Activated CD4-positive, CD25-positive, alpha-beta regulatory T cell (primary cell): ENCODE results near the gene LYZL1.
"Not testable (repeated sequence)": the region's sequence is repeated elsewhere in the genome, so short reads cannot be mapped to it uniquely, and the experiment has no call there.

Experiments
- DNase-seq, 4 experiments: peaks; one replicate each; lab custom pipeline; 2025; lab: John Stamatoyannopoulos, UW

LYZL1 gene

DNA sequence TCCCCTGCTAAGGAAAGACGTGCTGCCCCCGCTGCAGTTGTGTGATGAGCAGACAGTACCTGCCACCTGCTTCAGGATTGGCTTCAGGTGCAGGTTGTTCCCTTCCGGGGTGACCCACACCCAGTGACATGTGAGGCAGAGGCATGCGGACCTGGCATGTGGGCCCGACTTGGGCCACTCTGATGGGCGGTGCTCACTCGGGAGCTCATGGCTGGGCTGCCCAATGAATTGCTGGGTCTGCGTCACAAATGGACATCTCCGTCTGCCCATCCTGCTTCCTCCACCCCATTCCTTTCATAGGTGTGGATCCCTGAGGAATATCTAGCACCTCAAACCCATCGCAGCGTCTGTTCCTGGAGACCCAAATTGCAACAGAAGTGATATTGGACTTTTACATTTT, 19.3 kb downstream of the LYZL1 start:
- not testable (repeated sequence) for DNase-seq

DNA sequence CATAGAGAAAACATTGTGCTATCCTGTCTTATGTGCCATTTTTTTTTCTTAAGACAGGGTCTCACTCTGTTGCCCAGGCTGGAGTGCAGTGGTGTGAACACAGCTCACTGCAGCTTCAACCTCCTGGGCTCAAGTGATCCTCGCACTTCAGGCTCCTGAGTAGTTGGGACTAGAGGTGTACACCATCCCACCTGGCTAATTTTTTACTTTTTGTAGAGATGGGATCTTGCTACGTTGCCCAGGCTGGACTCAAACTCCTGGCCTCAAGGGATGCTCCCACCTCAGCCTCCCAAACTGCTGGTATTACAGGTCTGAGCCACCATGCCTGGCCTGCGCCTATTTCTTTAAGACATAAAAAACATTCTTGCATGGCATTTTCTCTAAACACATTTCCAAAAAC, 20.6 kb downstream of the LYZL1 start:
- DNase-seq: no peak

DNA sequence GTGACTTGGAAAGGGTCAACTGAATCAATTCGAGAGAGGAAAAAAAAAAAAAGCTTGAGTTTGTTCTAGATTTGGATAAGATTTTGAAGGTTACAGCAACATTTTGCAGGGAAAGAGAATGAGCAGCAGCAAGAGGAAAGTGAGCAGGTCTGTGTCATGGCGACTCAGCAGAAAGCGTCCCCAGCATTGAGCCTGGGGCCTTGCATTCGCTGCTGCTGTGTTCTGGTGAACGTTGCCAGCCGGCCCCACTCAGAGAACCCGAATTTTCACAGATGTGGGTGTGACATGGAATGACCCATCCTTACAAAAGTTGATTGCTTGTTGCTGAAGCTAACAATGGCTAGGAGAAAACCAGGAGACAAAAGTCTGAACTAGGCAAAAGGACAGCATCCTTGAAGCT, 21.6 kb downstream of the LYZL1 start:
- not testable (repeated sequence) for DNase-seq

DNA sequence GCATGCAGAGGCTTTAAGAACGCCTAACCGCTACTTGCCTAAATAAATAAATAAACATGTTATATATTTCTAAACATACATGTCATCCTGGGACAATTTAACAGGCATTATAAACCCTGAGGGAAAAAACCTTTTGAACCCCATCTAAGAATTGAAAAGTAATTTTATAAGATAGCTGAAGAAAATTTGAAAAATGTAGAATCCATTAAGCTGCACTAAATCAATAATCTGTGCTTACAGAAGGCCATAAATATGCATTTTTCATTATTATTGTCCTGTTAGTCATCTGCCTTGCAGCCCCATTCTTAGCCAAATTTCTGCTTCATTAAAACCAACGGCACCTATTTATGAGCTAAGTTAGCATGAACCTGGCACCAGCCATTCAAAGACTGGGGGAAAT, 24.2 kb downstream of the LYZL1 start:
- no peak for DNase-seq

DNA sequence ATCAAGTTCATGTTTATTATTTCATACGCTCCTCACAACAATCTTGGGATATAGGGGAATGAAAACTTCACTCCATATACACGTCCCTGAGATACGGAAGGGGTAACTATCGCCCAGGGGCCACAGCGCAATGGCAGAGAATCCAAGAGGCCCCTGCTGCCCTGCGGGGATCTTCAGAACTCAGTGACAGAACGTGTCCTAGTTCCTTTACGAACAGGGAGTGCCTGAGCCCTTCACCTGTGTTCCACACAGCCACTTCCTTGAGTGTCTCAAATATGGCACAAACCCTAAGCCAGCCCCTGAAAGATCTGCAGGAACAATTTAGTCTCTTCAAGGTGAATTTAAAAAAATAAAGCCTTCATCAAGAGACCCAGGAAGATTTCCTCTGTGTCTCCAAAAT, 25.9 kb downstream of the LYZL1 start:
- no peak for DNase-seq

DNA sequence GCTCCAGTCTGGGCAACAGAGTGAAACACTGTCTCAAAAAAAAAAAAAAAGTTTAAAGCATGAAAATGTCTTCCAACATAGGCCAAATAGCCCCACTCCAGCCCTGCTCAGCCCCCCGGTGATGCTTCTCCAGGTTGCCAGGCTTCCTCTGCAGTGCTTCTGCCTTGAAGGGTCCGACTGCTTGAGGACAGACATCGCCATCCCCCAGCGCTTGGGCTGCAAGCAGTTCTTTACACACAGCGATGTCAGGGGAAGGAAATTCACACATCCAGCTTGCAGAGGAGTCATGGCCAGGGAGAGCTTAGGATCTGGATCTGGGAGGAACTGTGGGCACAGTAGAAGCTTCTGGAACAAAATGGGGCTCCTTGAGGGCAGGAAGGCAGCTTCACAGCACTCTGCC, 26.9 kb downstream of the LYZL1 start:
- DNase-seq: no peak

DNA sequence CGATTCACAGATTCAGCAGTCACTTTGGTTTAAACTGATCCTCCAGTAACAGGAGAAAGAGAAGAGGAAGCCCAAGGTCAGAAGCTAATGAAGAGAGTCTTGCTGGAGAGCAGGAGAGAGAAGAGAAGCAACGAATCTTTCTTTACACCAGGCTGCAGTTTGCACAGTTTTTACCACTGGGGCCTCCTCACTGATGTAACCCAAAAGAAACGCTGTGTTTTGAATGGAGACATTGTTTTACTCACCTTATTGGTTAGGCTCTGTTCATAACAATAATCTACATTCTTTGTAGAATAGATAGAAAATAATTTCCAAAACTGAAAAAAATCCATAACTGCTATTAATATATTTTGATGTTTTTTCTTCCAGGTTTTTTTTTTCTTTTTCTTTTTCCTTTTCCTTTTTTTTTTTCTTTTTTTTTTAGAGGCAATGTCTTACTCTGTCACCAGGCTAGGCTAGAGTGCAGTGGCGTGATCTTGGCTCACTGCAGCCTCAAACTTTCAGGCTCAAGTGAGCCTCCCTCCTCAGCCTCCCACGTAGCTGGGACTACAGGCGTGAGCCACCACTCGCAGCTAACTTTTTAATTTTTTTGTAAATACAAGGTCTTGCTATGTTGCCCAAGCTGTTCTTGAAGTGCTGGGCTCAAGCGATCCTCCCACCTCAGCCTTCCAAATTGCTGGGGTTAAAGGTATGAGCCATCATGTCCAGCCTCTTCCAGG, 27.6 kb downstream of the LYZL1 start:
- DNase-seq: no peak

DNA sequence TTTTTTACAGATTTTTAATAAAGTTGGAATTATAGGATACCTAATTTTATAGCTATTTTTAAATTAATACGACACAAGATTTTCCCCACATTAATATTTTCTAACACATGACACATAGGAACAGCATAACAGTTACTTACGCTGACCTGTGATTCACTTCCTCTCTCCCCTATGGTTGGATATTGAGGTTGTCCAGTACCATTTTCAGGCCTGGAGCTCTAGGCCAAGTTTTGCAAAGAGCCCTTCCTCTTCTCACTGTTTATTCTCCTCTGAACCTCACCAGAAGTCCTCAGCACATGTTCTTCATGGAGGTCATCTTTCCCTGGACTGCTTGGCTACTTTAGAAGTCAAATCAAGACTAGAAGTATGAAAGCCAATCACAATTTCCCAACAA, 28.2 kb downstream of the LYZL1 start:
- no peak for DNase-seq

DNA sequence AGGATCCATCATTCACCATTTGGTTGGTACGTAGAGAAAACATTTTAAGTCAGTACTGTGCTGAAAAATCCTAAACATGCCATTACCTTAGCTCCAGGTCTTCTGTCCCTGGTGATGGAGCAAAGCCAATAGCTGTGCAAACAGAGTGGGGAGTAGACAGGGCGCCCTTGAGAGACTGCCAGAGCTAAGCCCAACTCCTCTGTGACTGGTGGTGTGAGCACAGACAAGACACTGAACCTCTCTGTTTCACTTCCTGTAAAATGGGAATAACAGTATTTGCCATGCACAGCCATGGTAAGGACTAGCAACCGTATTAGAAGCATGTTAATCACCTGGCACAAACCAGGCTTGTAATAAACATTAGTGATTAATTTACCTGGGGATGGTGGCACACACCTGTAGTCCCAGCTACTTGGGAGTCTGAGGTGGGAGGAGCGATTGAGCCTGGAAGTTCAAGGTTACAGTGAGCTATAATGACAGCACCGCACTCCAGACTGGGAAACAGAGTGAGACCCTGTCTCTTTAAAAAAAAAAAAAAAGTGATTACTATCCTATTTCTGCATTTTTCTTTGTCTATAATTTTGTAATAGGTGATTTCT, 28.7 kb downstream of the LYZL1 start:
- no peak for DNase-seq

DNA sequence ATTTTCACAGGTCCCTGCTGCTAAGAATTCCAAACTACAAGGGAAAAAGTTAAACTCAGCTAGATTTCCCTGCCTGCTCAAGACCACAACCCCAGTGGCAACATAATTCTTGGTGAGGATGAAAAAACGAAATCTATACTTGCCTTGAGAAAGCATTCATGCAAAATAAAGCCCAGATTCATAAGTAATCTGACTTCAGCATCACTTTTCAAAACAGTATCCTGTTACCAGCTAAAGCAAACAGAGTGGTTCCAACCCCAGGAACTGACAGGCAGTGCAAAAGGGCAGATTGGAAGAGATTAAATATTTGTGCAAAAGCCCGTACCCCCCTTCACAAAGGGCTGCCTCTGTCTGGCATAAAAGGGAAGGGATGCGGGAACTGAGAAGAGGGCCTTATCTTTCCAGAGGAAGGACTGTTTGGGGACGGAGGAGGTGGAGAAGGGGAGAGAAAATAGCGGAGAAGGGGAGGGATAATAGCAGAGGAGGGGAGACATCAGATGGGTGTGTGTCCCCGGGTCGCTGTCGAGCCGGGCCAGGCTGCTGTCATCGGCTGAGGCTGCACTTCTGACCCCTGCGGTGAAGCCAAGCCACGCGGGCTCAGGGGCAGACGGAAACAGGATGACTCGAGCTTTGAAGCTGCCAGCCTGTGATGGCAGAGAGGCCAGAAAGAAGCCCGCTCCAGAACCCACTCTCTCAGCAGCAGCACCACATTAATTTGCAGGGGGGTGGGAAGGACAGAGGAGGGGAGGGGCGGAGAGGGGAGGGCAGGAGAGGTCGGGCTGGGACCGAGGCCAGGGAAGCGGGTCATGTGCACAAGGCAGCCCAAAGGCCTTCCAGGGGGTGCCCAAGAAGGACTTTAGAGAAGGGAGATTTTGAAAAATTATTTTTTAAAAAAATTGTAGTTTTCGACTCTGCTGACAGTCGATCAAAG, 29.5 kb downstream of the LYZL1 start:
- not testable (repeated sequence) for DNase-seq

DNA sequence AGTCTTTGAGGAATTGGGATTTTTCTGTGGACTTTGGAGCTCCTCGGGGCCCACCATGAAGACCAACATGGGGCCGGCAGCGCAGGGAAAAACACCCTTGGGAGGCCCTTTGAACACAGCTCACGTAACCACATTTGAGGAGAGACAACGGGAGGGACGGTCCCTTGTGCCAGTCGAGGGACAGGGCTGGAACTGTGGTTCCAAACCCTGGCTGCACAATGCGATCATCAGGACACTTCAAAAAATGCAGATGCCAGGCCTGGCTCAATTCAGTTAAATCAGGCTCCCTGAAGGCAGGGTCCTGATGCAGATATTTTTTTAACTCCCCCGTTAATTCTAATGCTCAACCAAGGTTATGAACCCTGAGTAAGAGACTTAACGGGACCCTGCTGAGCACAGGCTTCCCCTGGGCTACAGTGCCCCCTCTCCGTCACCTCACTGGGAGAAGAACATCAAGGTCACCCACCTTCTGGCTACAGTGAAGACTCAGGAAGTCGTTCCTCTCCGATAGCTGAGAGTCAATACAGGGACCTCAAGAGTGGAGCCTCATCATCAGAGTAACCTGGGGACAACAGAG, 30.4 kb downstream of the LYZL1 start:
- no peak for DNase-seq

DNA sequence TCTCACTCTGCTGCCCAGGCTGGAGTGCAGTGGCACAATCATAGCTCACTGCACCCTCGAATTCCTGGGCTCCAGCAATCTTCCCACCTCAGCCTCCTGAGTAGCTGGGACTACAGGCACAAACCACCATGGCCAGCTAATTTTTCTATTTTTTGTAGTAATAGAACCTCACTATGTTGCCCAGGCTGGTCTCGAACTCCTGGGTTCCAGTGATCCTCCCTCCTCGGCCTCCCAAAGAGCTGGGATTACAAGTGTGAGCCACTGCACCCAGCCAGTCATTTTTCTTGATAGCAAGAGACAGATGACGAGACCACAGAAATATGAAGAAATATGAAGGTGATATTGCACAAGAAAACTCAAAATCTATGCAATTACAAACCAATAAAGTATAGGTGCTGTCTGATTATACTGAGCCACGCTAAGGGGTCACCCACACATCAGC, 31.8 kb downstream of the LYZL1 start:
- not testable (repeated sequence) for DNase-seq

DNA sequence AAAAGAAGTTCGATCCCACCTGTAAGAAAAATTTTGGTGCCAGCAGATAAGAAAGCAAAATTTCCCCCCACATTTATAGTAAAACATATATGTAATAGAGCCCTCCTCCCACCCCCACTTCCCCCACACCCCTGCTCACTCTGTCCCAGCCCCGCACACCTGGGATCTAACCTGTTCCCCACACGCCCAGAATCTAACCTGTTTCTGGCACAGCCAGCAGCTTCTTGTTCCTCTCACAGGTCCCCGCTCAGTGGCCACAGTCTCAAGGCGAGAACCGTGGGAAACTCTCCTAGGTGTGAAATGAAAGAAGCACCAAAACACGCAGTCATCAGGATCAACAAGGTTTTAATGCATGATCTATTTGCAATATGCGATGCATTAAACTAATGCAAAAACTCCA, 32.8 kb downstream of the LYZL1 start:
- no peak for DNase-seq

DNA sequence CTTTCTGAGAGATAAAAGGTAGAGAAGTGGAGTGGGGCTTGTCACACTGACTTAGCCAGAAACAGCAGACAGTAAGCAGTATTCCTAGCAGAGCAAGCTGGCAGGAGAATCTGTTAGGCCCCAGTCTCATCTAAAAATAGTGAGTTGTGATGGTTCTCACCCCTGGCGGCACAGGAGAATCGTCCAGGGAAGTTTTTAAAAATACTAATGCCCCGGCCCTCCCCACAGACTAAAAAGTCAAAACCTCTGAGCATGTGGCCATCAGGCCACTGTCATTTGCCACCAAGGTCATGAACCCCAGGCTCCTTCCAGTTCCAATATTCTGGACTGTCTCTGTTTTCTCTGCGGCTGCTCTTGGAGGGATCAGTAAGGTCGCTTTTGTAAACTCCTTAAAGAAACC, 34.0 kb downstream of the LYZL1 start:
- DNase-seq: no peak

DNA sequence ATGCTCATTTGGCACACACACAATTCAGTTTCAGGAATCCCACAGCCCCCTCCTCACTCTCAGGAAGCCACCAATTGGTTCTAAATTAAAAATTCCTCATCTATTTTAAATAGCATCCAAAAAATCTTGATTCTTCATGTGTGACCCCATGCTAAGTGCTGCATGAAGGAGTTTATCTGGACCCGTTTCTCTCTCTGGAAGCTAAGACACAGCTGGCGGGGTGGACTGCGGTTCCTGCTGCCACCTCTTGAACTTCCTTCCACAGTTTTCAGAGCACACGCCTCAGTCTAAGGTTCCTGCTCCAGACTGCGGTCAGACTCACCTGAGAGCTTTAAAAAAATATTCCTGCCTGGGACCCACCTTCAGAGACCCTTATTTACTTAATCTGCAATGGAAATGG, 34.5 kb downstream of the LYZL1 start:
- DNase-seq: no peak

DNA sequence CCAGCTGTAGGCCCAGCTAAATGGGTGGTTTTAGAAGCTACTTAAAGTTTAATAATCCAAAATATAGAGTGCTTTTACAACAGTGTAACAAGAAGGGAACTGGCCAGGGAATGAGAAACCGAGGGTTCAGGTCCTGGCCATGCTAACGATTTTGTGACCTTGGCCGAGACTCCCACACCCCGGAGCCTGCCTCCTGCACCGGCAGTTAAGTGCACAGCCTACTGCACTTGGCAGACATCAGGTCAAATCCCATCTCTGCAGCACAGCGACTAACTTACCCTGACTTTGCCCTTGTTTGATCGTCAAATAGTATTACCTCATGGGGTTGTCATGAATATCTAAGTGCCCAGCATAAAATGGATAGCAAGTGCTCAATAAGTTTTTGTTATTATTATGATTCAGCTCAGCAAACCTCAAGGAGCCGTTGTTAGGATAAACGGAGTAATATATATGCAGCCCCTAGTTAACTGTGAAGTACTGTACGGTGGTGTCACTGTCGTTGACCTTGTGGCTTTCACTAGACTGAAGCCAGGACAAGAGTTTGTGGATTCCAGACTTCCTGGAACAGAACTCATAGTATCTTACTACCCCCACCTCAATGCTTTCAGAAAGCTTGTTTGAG, 35.5 kb downstream of the LYZL1 start:
- no peak for DNase-seq

DNA sequence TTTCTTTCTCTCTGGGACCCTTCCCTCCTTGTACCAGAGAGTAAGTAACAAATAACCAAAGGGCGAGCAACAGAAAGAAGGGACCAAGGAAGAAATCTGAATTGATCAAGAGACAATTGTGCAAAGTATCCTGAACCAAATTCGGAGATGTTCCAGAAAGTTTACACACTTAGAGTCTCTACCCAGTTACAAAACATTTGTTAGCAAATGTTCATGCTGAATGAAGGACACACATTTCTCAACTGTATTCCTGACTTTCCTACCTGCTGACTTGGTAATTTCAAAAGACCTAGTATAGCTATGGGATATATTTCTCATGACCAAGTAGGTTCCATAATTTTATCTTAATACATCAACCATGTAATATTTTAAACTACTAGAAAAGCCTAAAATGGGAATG, 37.4 kb downstream of the LYZL1 start:
- DNase-seq: no peak

DNA sequence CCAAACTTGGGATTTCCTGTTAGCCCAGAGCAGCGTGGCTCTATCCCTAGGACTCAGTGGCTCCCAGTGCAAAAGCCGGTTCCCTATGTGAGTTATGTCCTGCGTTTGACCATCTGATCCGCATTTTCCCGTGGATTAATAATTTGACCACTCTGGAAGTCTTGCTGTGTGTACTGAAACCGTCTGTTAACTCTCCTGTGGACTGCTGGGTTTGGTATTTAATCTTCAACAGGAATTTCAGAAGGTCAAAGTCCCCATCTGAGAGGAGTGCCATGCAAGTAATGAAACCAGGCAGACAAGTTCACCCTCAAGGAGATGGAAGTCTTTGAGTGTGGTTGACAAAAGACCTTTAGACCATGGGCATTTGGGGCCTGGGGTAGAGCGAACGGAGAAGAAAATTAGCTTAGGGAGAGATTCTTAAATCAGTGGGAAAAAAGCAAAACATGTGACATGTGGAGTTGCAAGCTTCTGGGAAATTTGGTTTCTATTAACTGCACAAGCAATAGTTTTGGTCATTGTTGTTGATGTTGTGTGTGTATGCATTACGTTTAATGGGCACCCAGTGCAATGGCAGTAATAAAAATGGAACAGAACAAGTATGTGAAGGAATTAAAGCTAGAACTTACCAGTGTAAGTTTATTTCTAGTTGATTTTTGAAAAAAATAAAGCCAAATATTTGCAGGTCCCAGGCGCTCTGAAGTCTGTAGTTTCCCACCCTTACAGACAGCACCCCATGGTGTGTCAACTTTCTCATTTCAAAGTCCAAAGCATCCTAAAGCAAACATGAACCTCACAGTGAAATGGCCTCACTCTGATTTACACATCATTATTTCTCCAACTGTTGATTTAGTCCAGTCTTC, 38.2 kb downstream of the LYZL1 start:
- no peak for DNase-seq

DNA sequence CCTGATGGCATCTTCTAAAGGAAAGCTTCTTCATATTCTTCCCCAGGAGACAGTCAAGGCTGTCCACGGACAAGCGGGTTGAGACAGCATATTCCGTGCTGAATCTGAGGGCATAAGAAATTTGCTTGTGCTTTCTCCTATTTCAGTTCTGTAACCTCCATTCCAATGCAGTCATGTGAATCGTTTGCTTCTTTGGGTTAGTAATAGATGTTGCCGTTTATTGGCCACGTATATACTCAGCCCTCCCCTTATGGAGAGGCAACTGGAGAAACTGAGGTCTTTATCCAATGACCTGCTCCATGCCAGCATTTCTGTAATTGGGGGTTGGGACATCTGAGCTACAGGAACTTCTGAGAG, 38.9 kb downstream of the LYZL1 start:
- DNase-seq: no peak

DNA sequence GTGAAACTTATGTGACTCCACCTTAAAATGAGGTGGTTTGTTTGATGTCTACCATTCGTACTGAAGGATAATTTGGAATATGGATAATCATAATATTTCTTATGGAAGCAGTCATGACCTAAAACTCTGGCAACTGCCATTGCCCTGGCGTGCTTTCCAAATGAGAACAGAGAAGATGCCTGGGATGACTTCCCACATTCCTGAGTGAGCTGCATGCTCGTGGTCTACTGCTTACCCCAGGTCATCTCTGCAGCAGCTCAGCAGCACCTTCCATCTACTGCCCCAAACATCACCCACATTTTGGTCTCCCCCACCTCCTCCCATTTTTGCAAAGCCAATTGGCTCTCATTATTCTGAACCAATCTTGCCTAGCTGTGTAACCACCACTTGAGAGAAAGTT, 40.1 kb downstream of the LYZL1 start:
- DNase-seq: no peak

DNA sequence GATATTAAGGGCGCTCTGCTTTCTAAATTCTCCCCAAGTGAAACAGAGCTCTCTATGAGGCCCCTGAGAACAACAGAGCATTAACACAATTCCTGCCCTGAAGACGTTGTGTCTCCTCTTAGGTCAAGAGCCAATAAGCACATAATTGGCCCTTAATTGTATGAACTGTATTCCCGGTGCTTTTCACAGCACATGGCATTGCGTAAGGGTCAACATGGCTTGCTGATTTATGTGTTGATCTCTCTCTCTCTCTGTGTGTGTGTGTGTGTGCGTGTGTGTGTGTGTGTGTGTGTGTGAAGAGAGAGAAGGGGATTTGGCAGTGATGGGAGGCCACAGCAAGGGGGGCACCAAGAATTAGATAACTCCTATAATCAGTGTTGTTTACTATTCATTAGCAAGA, 40.5 kb downstream of the LYZL1 start:
- DNase-seq: no peak
